HepG2 (cell line): ENCODE results near the gene LAMC1. TPM values are rescaled to one million over a fixed set of nuclear protein-coding genes. Genes with fewer than 3 reads are reported as not detected.

Experiments
- ATAC-seq: fragments of 200-7000 bp; cut with Tn5 transposase; 3 replicates; pipeline ENCODE4 v1.9.1; 2020; ENCODE audit warnings: mild to moderate bottlenecking, moderate library complexity
- BruUV-seq: library from RNA; stranded (reverse); fragments of 400-500 nt; replicated peaks from 2 replicates; lab custom pipeline; 2021; lab: Mats Ljungman, UMichigan
- CTCF ChIA-PET: fragments of 300-600 bp; formaldehyde crosslinking; extraction: SDS; loops from one replicate; lab custom pipeline; 2021; ENCODE audit warnings: low total read pairs, inconsistent platforms, low intra/inter-chr PET ratio; lab: Yijun Ruan, JAX
- POLR2A ChIA-PET: fragments of 350-600 bp; sonication (Branson Sonifier 250); formaldehyde crosslinking; loops from one replicate; lab custom pipeline; 2020; ENCODE audit warnings: antibody characterized with exemption, inconsistent platforms; lab: Yijun Ruan, JAX
- DNase-seq: peaks from one replicate; pipeline ENCODE4 v3.0.0-alpha.2; 2015; ENCODE audit warnings: low spot score
- FAIRE-seq: peaks from 3 replicates; lab custom pipeline; 2011; peaks lifted over from hg19 to GRCh38; lab: Jason Lieb, UNC
- H2AFZ ChIP-seq: one replicate; pipeline ENCODE4 v1.6.1; 2011; ENCODE audit warnings: low read length, inconsistent platforms
- H3K27ac ChIP-seq: fragments of 300-600 bp; 3 replicates; pipeline ENCODE4 v1.8.0; 2011; ENCODE audit warnings: mixed run types, mild to moderate bottlenecking, mixed read lengths, low read length, inconsistent platforms; ENCODE audit not compliant: insufficient read depth; ENCODE audit errors: extremely low read length
- H3K27me3 ChIP-seq, 2 experiments: fragments of 200-600 bp in 1 of 2; 2 replicates in 1 of 2; 3 replicates in 1 of 2; pipeline versions ENCODE4 v1.6.0 to v1.8.0; 2011; ENCODE audit warnings: low read length in 2 of 2, mild to moderate bottlenecking in 2 of 2, moderate library complexity in 2 of 2, inconsistent platforms in 1 of 2; ENCODE audit not compliant: insufficient read depth in 2 of 2, control insufficient read depth in 1 of 2
- H3K36me3 ChIP-seq, 2 experiments: fragments of 200-600 bp in 1 of 2; replicated peaks in 1 of 2; 2 replicates in 1 of 2; 3 replicates in 1 of 2; pipeline versions ENCODE4 v1.5.1 to v1.8.0; 2011; ENCODE audit warnings: low read length in 2 of 2, inconsistent platforms in 1 of 2; ENCODE audit not compliant: insufficient read depth in 2 of 2, control insufficient read depth in 1 of 2
- H3K4me1 ChIP-seq: 2 replicates; pipeline ENCODE4 v1.5.1; 2012; ENCODE audit warnings: low read length, inconsistent platforms; ENCODE audit not compliant: insufficient read depth
- H3K4me2 ChIP-seq: 2 replicates; pipeline ENCODE4 v1.6.0; 2011; ENCODE audit warnings: low read depth, low read length, inconsistent platforms
- H3K4me3 ChIP-seq, 3 experiments: fragments of 200-600 bp in 1 of 3; sonication (generic), shearing (Covaris generic) in 1 of 3; replicated peaks in 1 of 3; 2 replicates each; pipeline ENCODE4 v1.5.1; 2011 to 2016; ENCODE audit warnings: low read length in 3 of 3, inconsistent platforms in 2 of 3, low read depth in 2 of 3, mild to moderate bottlenecking in 2 of 3, control low read depth in 1 of 3, mixed read lengths in 1 of 3; ENCODE audit not compliant: insufficient read depth in 1 of 3
- H3K79me2 ChIP-seq: one replicate; pipeline ENCODE4 v1.6.1; 2011; ENCODE audit warnings: low read length, inconsistent platforms; ENCODE audit not compliant: insufficient read depth
- H3K9ac ChIP-seq: 2 replicates; pipeline ENCODE4 v1.6.0; 2011; ENCODE audit warnings: mild to moderate bottlenecking, low read depth, low read length, inconsistent platforms; ENCODE audit not compliant: insufficient read depth
- H3K9me3 ChIP-seq: 2 replicates; pipeline ENCODE4 v1.5.1; 2012; ENCODE audit warnings: mild to moderate bottlenecking, low read length
- H4K20me1 ChIP-seq: 2 replicates; pipeline ENCODE4 v1.6.0; 2011; ENCODE audit warnings: inconsistent platforms, mild to moderate bottlenecking, low read length, moderate library complexity; ENCODE audit not compliant: insufficient read depth
- CCDC6 ChIP-seq: sonication (generic); formaldehyde crosslinking; IDR thresholded peaks from 2 replicates; pipeline ENCODE4 v1.8.1; 2022; ENCODE audit warnings: mild to moderate bottlenecking, missing genetic modification reagents, moderate library complexity
- CEBPB ChIP-seq: IDR thresholded peaks from 2 replicates; pipeline ENCODE4 v1.6.1; 2011; ENCODE audit warnings: low read depth, low read length, improper control_type of control experiment, borderline replicate concordance
- CEBPG ChIP-seq: IDR thresholded peaks from 2 replicates; pipeline ENCODE4 v1.6.1; 2016
- CHCHD3 ChIP-seq: sonication (generic); formaldehyde crosslinking; IDR thresholded peaks from 2 replicates; pipeline ENCODE4 v1.8.0; 2022; ENCODE audit warnings: mild to moderate bottlenecking, missing genetic modification reagents, moderate library complexity
- HNRNPLL ChIP-seq: fragments of 200-400 bp; formaldehyde crosslinking; IDR thresholded peaks from 2 replicates; pipeline ENCODE4 v1.6.1; 2017; ENCODE audit warnings: mild to moderate bottlenecking, low read depth, low read length; ENCODE audit not compliant: poor library complexity, severe bottlenecking
- KLF6 ChIP-seq: IDR thresholded peaks from 2 replicates; pipeline ENCODE4 v1.8.0; 2016; ENCODE audit warnings: missing biosample characterization, missing genetic modification reagents
- NFIC ChIP-seq: IDR thresholded peaks from 2 replicates; pipeline ENCODE4 v1.6.1; 2012; ENCODE audit warnings: mild to moderate bottlenecking, low read length, inconsistent platforms
- SKI ChIP-seq: fragments of 450-650 bp; IDR thresholded peaks from one replicate; pipeline ENCODE4 v1.6.1; 2018; ENCODE audit warnings: mild to moderate bottlenecking; ENCODE audit not compliant: partially characterized antibody
- ZNF230 ChIP-seq: sonication (generic); formaldehyde crosslinking; IDR thresholded peaks from 2 replicates; pipeline ENCODE4 v1.4.0; 2020; ENCODE audit warnings: mild to moderate bottlenecking, missing genetic modification reagents
- ZNF282 ChIP-seq: fragments of 450-650 bp; IDR thresholded peaks from 2 replicates; pipeline ENCODE4 v1.6.1; 2018; ENCODE audit not compliant: partially characterized antibody
- ZNF343 ChIP-seq: sonication (generic); formaldehyde crosslinking; IDR thresholded peaks from 2 replicates; pipeline ENCODE4 v1.4.0; 2020; ENCODE audit warnings: mild to moderate bottlenecking, missing genetic modification reagents
- ZNF615 ChIP-seq: sonication (generic); formaldehyde crosslinking; IDR thresholded peaks from 2 replicates; pipeline ENCODE4 v1.5.0; 2020; ENCODE audit warnings: mild to moderate bottlenecking, missing genetic modification reagents, borderline replicate concordance
- WGBS: methylation state at CpG from one replicate; pipeline ENCODE4 v1.1.6; 2017; ENCODE audit warnings: low lambda C conversion rate; 5-methylcytosine and 5-hydroxymethylcytosine counted together
- in situ Hi-C: cut with HindIII; loops from 2 replicates; pipeline ENCODE4 v1.10.0; 2017; ENCODE audit warnings: low pct_unique_long_range_greater_than_20kb; ENCODE audit not compliant: extremely low pct_ligation_motif_present
- intact Hi-C: fragments of 100-400 bp; cut with micrococcal nuclease; formaldehyde crosslinking; loops from one replicate; pipeline ENCODE4 v1.10.0; 2022; ENCODE audit not compliant: unreplicated experiment
- polyA plus RNA-seq, 8 experiments: library from polyadenylated mRNA; depleted of rRNA in 3 of 8; stranded (reverse) in 7 of 8; unstranded in 1 of 8; fragments of >200 nt; fragmentation: Illumina TruSeq in 4 of 8; extraction: Trizol in 4 of 8; gene quantifications; 2 replicates each; pipeline versions ENCODE4 v1.2.1 to v1.2.3, GENCODE V29; 2011 to 2016; ENCODE audit warnings: low read depth in 4 of 8, missing spikeins in 1 of 8, mixed read lengths in 1 of 8; ENCODE audit not compliant: insufficient read depth in 1 of 8
- total RNA-seq, 5 experiments: library from RNA; depleted of rRNA; stranded (reverse); fragments of >200 nt; fragmentation: Illumina TruSeq; extraction: Trizol; gene quantifications; 2 replicates each; pipeline ENCODE4 v1.2.3, GENCODE V29; 2016; ENCODE audit warnings: low read depth in 1 of 5
- TF ChIP-seq, protein P1 (sequence below): sonication (generic); formaldehyde crosslinking; IDR thresholded peaks from 2 replicates; pipeline ENCODE4 v1.5.1; 2020; ENCODE audit warnings: missing genetic modification reagents, mild to moderate bottlenecking, borderline replicate concordance
- TF ChIP-seq, protein P2 (sequence below): sonication (generic); formaldehyde crosslinking; IDR thresholded peaks from 2 replicates; pipeline ENCODE4 v1.5.1; 2020; ENCODE audit warnings: missing genetic modification reagents, mild to moderate bottlenecking, borderline replicate concordance
- TF ChIP-seq, protein P3 (sequence below): IDR thresholded peaks from 2 replicates; pipeline ENCODE4 v1.6.1; 2012; ENCODE audit warnings: low read depth, low read length, improper control_type of control experiment
- TF ChIP-seq, protein P4 (sequence below): sonication (generic); formaldehyde crosslinking; IDR thresholded peaks from 2 replicates; pipeline ENCODE4 v1.4.0; 2020; ENCODE audit warnings: missing genetic modification reagents

The LAMC1 gene
- total and polyA plus RNA-seq, 2 of the 13 experiments (the other 11 are each of a cell fraction or from before 2014, with no cell fraction given) = 58.5 to 137 TPM

DNA sequence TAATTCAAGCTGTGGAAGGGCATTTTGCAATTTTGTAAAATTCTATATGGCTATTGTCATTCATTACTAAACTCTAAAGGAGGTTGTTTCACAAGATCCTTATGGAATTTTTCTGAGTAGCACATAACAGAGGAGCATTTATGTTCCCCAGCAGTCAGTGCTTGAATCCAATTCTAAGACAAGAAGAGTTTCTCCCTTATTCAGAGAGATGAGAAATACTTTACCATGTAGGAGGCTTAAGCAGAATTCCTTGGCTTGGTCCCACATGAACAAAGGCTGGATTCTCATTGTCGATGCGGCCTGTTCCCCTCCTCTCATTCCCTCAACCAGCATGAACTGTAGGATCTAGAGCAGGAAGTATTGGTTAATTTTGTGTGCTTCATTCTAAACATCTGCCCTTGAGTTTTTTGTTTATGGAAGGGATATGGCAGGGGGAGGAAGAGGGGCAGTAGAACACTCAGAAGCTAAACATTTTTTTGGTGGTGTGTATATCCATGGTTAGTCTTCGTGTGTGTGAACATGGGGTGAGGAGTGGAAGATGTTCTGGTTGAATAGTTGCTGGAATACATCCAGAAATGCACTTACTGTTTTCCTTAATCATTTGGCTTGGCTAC lies 74.3 kb downstream of the LAMC1 start:
- peak; percentile 26; the same call in 2 of the 3 replicates for ATAC-seq
- Histone ChIP-seq H3K9ac (no peak overlapping the region), H3K9me3 (no peaks in the 10 kb centered on the region), H4K20me1 (0 out of 2 replicates have a peak, but pooled peaks cover 7% of the 10 kb centered on the region), H3K79me2 (peaks cover 55% of the 10 kb centered on the region), H2AFZ (no peak overlapping the region), H3K27me3 (no peaks in the 10 kb centered on the region), H3K4me1 (peaks cover 80% of the 10 kb centered on the region), H3K36me3 (peaks cover 0 to 3% of the 10 kb centered on the region in 2 experiments; a peak in 1 of 5 replicates), H3K27ac (peak overlapping the region; percentile 27), H3K4me3 (no peak overlapping the region), H3K4me2 (peak overlapping the region; percentile 30; the same call in 1 of the 2 replicates)
- POLR2A ChIA-PET = no interaction called here
- WGBS = 68% methylated on average over 3 of the region's 3 CpGs
- FAIRE-seq = no peak
- no TSS peak for BruUV-seq
- no peak for TF ChIP-seq SKI
- TF ChIP-seq ZNF615 = no peak
- TF ChIP-seq, protein P1, sequence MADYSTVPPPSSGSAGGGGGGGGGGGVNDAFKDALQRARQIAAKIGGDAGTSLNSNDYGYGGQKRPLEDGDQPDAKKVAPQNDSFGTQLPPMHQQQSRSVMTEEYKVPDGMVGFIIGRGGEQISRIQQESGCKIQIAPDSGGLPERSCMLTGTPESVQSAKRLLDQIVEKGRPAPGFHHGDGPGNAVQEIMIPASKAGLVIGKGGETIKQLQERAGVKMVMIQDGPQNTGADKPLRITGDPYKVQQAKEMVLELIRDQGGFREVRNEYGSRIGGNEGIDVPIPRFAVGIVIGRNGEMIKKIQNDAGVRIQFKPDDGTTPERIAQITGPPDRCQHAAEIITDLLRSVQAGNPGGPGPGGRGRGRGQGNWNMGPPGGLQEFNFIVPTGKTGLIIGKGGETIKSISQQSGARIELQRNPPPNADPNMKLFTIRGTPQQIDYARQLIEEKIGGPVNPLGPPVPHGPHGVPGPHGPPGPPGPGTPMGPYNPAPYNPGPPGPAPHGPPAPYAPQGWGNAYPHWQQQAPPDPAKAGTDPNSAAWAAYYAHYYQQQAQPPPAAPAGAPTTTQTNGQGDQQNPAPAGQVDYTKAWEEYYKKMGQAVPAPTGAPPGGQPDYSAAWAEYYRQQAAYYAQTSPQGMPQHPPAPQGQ = no peak
- TF ChIP-seq CHCHD3 (CRISPR knock-in tag) = no peak
- TF ChIP-seq CEBPG = no peak
- no peak for TF ChIP-seq HNRNPLL
- TF ChIP-seq, protein P2, sequence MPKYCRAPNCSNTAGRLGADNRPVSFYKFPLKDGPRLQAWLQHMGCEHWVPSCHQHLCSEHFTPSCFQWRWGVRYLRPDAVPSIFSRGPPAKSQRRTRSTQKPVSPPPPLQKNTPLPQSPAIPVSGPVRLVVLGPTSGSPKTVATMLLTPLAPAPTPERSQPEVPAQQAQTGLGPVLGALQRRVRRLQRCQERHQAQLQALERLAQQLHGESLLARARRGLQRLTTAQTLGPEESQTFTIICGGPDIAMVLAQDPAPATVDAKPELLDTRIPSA (CRISPR knock-in tag) = no peak
- no peak for TF ChIP-seq CEBPB
- TF ChIP-seq NFIC = no peak
- TF ChIP-seq ZNF343 (CRISPR knock-in tag) = no peak
- TF ChIP-seq KLF6 (CRISPR knock-in tag) = no peak
- TF ChIP-seq CCDC6 = no peak
- TF ChIP-seq, protein P3, sequence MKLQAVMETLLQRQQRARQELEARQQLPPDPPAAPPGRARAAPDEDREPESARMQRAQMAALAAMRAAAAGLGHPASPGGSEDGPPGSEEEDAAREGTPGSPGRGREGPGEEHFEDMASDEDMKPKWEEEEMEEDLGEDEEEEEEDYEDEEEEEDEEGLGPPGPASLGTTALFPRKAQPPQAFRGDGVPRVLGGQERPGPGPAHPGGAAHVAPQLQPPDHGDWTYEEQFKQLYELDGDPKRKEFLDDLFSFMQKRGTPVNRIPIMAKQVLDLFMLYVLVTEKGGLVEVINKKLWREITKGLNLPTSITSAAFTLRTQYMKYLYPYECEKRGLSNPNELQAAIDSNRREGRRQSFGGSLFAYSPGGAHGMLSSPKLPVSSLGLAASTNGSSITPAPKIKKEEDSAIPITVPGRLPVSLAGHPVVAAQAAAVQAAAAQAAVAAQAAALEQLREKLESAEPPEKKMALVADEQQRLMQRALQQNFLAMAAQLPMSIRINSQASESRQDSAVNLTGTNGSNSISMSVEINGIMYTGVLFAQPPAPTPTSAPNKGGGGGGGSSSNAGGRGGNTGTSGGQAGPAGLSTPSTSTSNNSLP = no peak
- TF ChIP-seq ZNF230 (CRISPR knock-in tag) = no peak
- TF ChIP-seq, protein P4, sequence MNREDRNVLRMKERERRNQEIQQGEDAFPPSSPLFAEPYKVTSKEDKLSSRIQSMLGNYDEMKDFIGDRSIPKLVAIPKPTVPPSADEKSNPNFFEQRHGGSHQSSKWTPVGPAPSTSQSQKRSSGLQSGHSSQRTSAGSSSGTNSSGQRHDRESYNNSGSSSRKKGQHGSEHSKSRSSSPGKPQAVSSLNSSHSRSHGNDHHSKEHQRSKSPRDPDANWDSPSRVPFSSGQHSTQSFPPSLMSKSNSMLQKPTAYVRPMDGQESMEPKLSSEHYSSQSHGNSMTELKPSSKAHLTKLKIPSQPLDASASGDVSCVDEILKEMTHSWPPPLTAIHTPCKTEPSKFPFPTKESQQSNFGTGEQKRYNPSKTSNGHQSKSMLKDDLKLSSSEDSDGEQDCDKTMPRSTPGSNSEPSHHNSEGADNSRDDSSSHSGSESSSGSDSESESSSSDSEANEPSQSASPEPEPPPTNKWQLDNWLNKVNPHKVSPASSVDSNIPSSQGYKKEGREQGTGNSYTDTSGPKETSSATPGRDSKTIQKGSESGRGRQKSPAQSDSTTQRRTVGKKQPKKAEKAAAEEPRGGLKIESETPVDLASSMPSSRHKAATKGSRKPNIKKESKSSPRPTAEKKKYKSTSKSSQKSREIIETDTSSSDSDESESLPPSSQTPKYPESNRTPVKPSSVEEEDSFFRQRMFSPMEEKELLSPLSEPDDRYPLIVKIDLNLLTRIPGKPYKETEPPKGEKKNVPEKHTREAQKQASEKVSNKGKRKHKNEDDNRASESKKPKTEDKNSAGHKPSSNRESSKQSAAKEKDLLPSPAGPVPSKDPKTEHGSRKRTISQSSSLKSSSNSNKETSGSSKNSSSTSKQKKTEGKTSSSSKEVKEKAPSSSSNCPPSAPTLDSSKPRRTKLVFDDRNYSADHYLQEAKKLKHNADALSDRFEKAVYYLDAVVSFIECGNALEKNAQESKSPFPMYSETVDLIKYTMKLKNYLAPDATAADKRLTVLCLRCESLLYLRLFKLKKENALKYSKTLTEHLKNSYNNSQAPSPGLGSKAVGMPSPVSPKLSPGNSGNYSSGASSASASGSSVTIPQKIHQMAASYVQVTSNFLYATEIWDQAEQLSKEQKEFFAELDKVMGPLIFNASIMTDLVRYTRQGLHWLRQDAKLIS (CRISPR knock-in tag) = no peak
- TF ChIP-seq ZNF282 = no peak
- in situ Hi-C loops = no loop called here
- DNase-seq = no peak
- CTCF ChIA-PET = no interaction called here
- intact Hi-C loops = no loop called here
